HG03439 (cell line): ENCODE measurements around the gene BIRC5.
"Not testable (repeated sequence)": the region's sequence is repeated elsewhere in the genome, so short reads cannot be mapped to it uniquely, and the experiment has no call there.

Experiments used
- ATAC-seq: cut with Tn5 transposase; IDR thresholded peaks from one replicate; pipeline ENCODE4 v1.9.1; 2021; ENCODE audit warnings: mild to moderate bottlenecking, moderate library complexity; ENCODE audit not compliant: unreplicated experiment

Gene BIRC5

GRCh38 chr17:78224231-78225087 is 10.4 kb downstream of the BIRC5 start:
- no peak for ATAC-seq

GRCh38 chr17:78225088-78225865 is 11.2 kb downstream of the BIRC5 start:
- no peak for ATAC-seq

- no peak for ATAC-seq
Measured at GRCh38 chr17:78226055-78226758, 12.2 kb downstream of the BIRC5 start.

- no peak for ATAC-seq
Measured at GRCh38 chr17:78226759-78227454, 12.9 kb downstream of the BIRC5 start.

DNA sequence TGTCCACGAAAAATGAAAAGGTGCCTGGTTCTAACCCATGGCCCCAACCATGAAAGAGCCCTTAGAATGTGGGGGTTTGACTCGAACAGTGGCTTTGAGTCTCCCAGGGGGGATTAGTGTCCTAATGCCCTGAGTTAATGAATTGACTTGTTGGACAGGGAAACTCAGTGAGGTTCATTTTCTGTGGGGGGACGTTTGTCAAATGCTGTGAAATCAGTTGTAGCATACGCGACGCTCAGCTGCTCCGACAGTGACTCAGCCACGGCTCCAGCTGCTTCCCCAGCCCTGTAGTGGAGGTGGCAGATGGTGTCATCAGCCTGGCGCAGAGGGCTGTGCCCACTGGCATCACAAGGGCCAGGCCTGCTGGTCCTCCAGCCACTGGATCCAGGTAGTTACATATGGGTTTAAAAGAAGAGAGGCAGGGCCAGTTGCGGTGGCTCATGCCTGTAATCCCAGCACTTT is 13.4 kb downstream of the BIRC5 start:
- ATAC-seq: no peak

DNA sequence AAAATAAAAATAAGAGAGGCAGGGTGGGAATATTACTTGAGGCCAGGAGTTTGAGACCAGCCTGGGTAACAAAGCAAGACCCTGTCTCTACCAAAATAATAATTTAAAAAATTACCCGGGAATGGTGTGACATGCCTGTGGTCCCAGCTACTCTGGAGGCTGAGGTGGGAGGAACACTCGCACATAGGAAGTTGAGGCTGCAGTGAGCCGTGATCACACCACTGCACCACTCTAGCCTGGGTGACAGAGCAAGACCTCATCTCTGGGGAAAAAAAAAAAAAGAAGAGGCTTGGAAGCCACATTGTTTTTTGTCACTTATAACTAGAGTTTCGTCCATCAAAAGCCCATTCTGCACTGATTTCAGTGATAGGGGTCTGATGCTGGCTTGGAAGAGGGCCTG is 14.1 kb downstream of the BIRC5 start:
- no peak for ATAC-seq

GRCh38 chr17:78230252-78230962 is 16.4 kb downstream of the BIRC5 start:
- no peak for ATAC-seq

GRCh38 chr17:78230996-78231935 is 17.2 kb downstream of the BIRC5 start, which contains the start of gene TMEM235:
TMEM235 (plus strand) TSS chr17:78231631; CDS start chr17:78232024, 393 bp downstream.
- ATAC-seq: no peak

DNA sequence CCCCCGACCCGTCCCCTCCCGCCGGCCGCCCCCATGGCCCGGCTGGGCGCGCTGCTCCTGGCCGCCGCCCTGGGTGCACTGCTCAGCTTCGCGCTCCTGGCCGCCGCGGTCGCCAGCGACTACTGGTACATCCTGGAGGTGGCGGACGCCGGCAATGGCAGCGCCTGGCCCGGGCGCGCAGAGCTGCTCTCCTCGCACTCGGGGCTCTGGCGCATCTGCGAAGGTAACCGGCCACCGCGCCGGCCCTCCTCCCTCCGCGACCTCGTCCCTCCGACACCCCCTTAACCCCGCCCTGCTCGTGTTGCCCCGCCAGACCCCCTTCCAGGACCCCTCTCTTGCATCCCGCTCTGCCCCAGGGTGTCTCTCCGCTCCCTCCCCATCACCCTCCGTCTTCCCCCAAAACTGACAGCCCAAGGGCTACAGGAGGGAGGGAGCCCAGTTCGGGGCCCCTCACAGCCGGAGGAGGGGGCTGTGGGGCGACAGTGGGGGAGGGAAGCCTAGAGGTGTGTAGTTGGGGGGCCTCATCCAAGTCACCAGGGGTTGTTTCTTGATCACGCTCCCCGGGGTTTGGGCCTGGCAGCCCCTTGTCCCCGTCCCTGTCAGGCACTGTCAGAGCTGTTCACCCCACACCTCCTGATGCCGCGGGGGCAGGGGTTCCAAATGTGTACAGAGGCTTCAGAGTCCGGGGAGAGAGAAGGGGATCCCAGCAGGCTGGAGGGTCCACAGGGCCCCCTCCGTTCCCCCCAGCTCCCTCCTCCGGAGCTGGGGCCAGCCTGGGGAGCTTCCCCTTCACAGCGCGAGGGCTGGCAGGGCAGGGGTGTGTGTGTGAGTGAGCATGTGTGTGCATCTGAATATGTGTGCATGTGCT is 18.2 kb downstream of the BIRC5 start:
- no peak for ATAC-seq

- no peak for ATAC-seq
Measured at GRCh38 chr17:78232859-78233173, 18.8 kb downstream of the BIRC5 start.

DNA sequence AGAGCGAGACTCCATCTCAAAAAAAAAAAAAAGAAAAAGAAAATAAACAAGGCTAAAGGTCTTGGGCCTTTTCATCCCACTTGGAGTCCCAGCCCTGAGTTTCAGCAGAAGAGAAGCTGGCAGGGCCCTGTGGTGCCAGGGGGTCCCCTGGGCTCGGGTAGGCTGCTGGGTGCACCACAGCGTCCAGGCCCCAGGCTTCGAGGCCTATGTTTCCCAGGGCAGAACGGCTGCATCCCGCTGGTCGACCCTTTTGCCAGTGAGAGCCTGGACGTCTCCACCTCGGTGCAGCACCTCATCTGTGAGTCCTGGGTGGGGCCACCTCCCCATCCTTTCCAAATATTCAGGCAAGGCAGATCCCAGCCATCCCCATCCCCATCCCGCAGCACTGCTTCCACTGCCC is 19.6 kb downstream of the BIRC5 start:
- ATAC-seq: no peak

GRCh38 chr17:78234261-78234865 is 20.3 kb downstream of the BIRC5 start:
- no peak for ATAC-seq

- ATAC-seq: not testable (repeated sequence)
Measured at GRCh38 chr17:78235022-78235421, 21.0 kb downstream of the BIRC5 start.

DNA sequence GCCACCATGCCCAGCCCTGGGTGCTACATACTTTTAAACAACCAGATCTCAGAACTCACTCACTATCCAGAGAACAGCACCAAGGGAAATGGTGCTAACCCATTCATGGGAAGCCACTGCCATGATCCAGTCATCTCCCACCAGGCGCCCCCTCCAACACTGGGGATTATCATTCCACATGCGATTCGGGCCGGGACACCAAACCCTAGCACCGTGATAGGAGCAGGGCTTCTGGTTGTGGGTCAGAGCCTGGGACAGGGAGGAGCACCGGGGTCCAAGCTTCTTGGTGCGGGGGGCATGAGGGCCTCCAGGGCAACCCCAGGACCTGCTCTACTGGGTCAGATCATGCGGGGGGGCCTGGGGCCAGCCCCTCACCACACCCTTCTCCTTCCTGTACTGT is 21.8 kb downstream of the BIRC5 start:
- no peak for ATAC-seq

- no peak for ATAC-seq
Measured at GRCh38 chr17:78236362-78237127, 22.5 kb downstream of the BIRC5 start.

- no peak for ATAC-seq
Measured at GRCh38 chr17:78237401-78238012, 23.5 kb downstream of the BIRC5 start.
